Measurements from ENCODE around the gene TMC4. TPM values are rescaled to one million over a fixed set of nuclear protein-coding genes. Genes with fewer than 3 reads are reported as not detected.

The TMC4 gene
- total and polyA plus RNA-seq, 2 donors: 2.1 to 15.4 TPM

- Histone ChIP-seq H3K4me1 (ENCODE audit: control insufficient read depth in 2 of 2, insufficient read depth in 2 of 2, low read length in 2 of 2) (peaks cover 18 to 19% of the 10 kb centered on the region in 2 donors), H3K27ac (ENCODE audit: low read depth in 1 of 2, low read length in 1 of 2) (no peak overlapping the region), H3K27me3 (ENCODE audit: control insufficient read depth in 2 of 2, insufficient read depth in 1 of 2, low read length in 1 of 2) (peaks cover 0 to 4% of the 10 kb centered on the region in 2 donors), H3K9me3 (ENCODE audit: control insufficient read depth in 2 of 2, insufficient read depth in 1 of 2, low read length in 1 of 2) (peaks cover 2 to 4% of the 10 kb centered on the region in 2 donors), H3K4me3 (ENCODE audit: low read length in 2 of 2) (no peak overlapping the region), H3K36me3 (ENCODE audit: control insufficient read depth in 2 of 2, insufficient read depth in 2 of 2, low read length in 1 of 2) (peaks cover 20 to 23% of the 10 kb centered on the region in 2 donors)
- no peak for DNase-seq (ENCODE audit: low read depth in 6 of 9, low spot score in 9 of 9)
- 79% methylated on average over 2 of the region's 2 CpGs for WGBS
Observed at GRCh38 chr19:54133957-54134590, 38.9 kb downstream of the TMC4 start.

- Histone ChIP-seq H3K9me3 (ENCODE audit: control insufficient read depth in 2 of 2, insufficient read depth in 1 of 2, low read length in 1 of 2) (peaks cover 2 to 4% of the 10 kb centered on the region in 2 donors), H3K27ac (ENCODE audit: low read depth in 1 of 2, low read length in 1 of 2) (no peak overlapping the region), H3K4me3 (ENCODE audit: low read length in 2 of 2) (no peak overlapping the region), H3K27me3 (ENCODE audit: control insufficient read depth in 2 of 2, insufficient read depth in 1 of 2, low read length in 1 of 2) (peaks cover 0 to 4% of the 10 kb centered on the region in 2 donors), H3K4me1 (ENCODE audit: control insufficient read depth in 2 of 2, insufficient read depth in 2 of 2, low read length in 2 of 2) (peaks cover 12 to 13% of the 10 kb centered on the region in 2 donors), H3K36me3 (ENCODE audit: control insufficient read depth in 2 of 2, insufficient read depth in 2 of 2, low read length in 1 of 2) (peaks cover 26 to 27% of the 10 kb centered on the region in 2 donors)
- peak in 2 of 9 donors; percentile 55 to 60 for DNase-seq (ENCODE audit: low read depth in 6 of 9, low spot score in 9 of 9)
- 94% methylated on average over 10 of the region's 10 CpGs for WGBS
Observed at GRCh38 chr19:54133312-54133956, 39.5 kb downstream of the TMC4 start.

GRCh38 chr19:54129617-54129996 lies 43.4 kb downstream of the TMC4 start:
- Histone ChIP-seq H3K27ac (ENCODE audit: low read depth in 1 of 2, low read length in 1 of 2) (no peak overlapping the region), H3K36me3 (ENCODE audit: control insufficient read depth in 2 of 2, insufficient read depth in 2 of 2, low read length in 1 of 2) (peaks cover 44 to 56% of the 10 kb centered on the region in 2 donors), H3K4me3 (ENCODE audit: low read length in 2 of 2) (no peak overlapping the region), H3K4me1 (ENCODE audit: control insufficient read depth in 2 of 2, insufficient read depth in 2 of 2, low read length in 2 of 2) (no peaks in the 10 kb centered on the region), H3K27me3 (ENCODE audit: control insufficient read depth in 2 of 2, insufficient read depth in 1 of 2, low read length in 1 of 2) (no peaks in the 10 kb centered on the region), H3K9me3 (ENCODE audit: control insufficient read depth in 2 of 2, insufficient read depth in 1 of 2, low read length in 1 of 2) (peaks cover 2 to 4% of the 10 kb centered on the region in 2 donors)
- no peak for DNase-seq (ENCODE audit: low read depth in 6 of 9, low spot score in 9 of 9)
- WGBS: 97% methylated on average over 20 of the region's 20 CpGs

- no peaks in the 10 kb centered on the region for H3K4me1 ChIP-seq (ENCODE audit: control insufficient read depth in 2 of 2, insufficient read depth in 2 of 2, low read length in 2 of 2)
- H3K27ac ChIP-seq (ENCODE audit: low read depth in 1 of 2, low read length in 1 of 2): no peak overlapping the region
- peaks cover 2 to 4% of the 10 kb centered on the region in 2 donors for H3K9me3 ChIP-seq (ENCODE audit: control insufficient read depth in 2 of 2, insufficient read depth in 1 of 2, low read length in 1 of 2)
- 99% methylated on average over 41 of the region's 41 CpGs for WGBS
- no peak overlapping the region for H3K4me3 ChIP-seq (ENCODE audit: low read length in 2 of 2)
- H3K27me3 ChIP-seq (ENCODE audit: control insufficient read depth in 2 of 2, insufficient read depth in 1 of 2, low read length in 1 of 2): no peaks in the 10 kb centered on the region
- H3K36me3 ChIP-seq (ENCODE audit: control insufficient read depth in 2 of 2, insufficient read depth in 2 of 2, low read length in 1 of 2): peaks cover 49 to 62% of the 10 kb centered on the region in 2 donors
- no peak for DNase-seq (ENCODE audit: low read depth in 6 of 9, low spot score in 9 of 9)
Observed at GRCh38 chr19:54128796-54129616, 44.0 kb downstream of the TMC4 start.

GRCh38 chr19:54128441-54128725 lies 44.6 kb downstream of the TMC4 start:
- Histone ChIP-seq H3K27me3 (ENCODE audit: control insufficient read depth in 2 of 2, insufficient read depth in 1 of 2, low read length in 1 of 2) (no peaks in the 10 kb centered on the region), H3K4me3 (ENCODE audit: low read length in 2 of 2) (no peak overlapping the region), H3K4me1 (ENCODE audit: control insufficient read depth in 2 of 2, insufficient read depth in 2 of 2, low read length in 2 of 2) (no peaks in the 10 kb centered on the region), H3K27ac (ENCODE audit: low read depth in 1 of 2, low read length in 1 of 2) (no peak overlapping the region), H3K36me3 (ENCODE audit: control insufficient read depth in 2 of 2, insufficient read depth in 2 of 2, low read length in 1 of 2) (peaks cover 55 to 68% of the 10 kb centered on the region in 2 donors), H3K9me3 (ENCODE audit: control insufficient read depth in 2 of 2, insufficient read depth in 1 of 2, low read length in 1 of 2) (no peaks in the 10 kb centered on the region)
- 94% methylated on average over 20 of the region's 20 CpGs for WGBS
- DNase-seq (ENCODE audit: low read depth in 6 of 9, low spot score in 9 of 9): no peak

GRCh38 chr19:54127688-54128440 lies 45.1 kb downstream of the TMC4 start:
- no peaks in the 10 kb centered on the region for H3K4me1 ChIP-seq (ENCODE audit: control insufficient read depth in 2 of 2, insufficient read depth in 2 of 2, low read length in 2 of 2)
- no peak for DNase-seq (ENCODE audit: low read depth in 6 of 9, low spot score in 9 of 9)
- peaks cover 57 to 73% of the 10 kb centered on the region in 2 donors for H3K36me3 ChIP-seq (ENCODE audit: control insufficient read depth in 2 of 2, insufficient read depth in 2 of 2, low read length in 1 of 2)
- H3K4me3 ChIP-seq (ENCODE audit: low read length in 2 of 2): no peak overlapping the region
- H3K27ac ChIP-seq (ENCODE audit: low read depth in 1 of 2, low read length in 1 of 2): no peak overlapping the region
- H3K27me3 ChIP-seq (ENCODE audit: control insufficient read depth in 2 of 2, insufficient read depth in 1 of 2, low read length in 1 of 2): no peaks in the 10 kb centered on the region
- H3K9me3 ChIP-seq (ENCODE audit: control insufficient read depth in 2 of 2, insufficient read depth in 1 of 2, low read length in 1 of 2): no peaks in the 10 kb centered on the region
- 95% methylated on average over 44 of the region's 44 CpGs for WGBS

GRCh38 chr19:54125713-54126112 lies 47.2 kb downstream of the TMC4 start:
- WGBS: 96% methylated on average over 9 of the region's 9 CpGs
- H3K4me1 ChIP-seq (ENCODE audit: control insufficient read depth in 2 of 2, insufficient read depth in 2 of 2, low read length in 2 of 2): no peaks in the 10 kb centered on the region
- no peak for DNase-seq (ENCODE audit: low read depth in 6 of 9, low spot score in 9 of 9)
- H3K27ac ChIP-seq (ENCODE audit: low read depth in 1 of 2, low read length in 1 of 2): no peak overlapping the region
- H3K27me3 ChIP-seq (ENCODE audit: control insufficient read depth in 2 of 2, insufficient read depth in 1 of 2, low read length in 1 of 2): no peaks in the 10 kb centered on the region
- peaks cover 59 to 83% of the 10 kb centered on the region in 2 donors for H3K36me3 ChIP-seq (ENCODE audit: control insufficient read depth in 2 of 2, insufficient read depth in 2 of 2, low read length in 1 of 2)
- H3K4me3 ChIP-seq (ENCODE audit: low read length in 2 of 2): no peak overlapping the region
- H3K9me3 ChIP-seq (ENCODE audit: control insufficient read depth in 2 of 2, insufficient read depth in 1 of 2, low read length in 1 of 2): no peaks in the 10 kb centered on the region

GRCh38 chr19:54124393-54124792 lies 48.6 kb downstream of the TMC4 start:
- H3K4me1 ChIP-seq (ENCODE audit: control insufficient read depth in 2 of 2, insufficient read depth in 2 of 2, low read length in 2 of 2): no peaks in the 10 kb centered on the region
- H3K36me3 ChIP-seq (ENCODE audit: control insufficient read depth in 2 of 2, insufficient read depth in 2 of 2, low read length in 1 of 2): peaks cover 62 to 86% of the 10 kb centered on the region in 2 donors
- no peaks in the 10 kb centered on the region for H3K9me3 ChIP-seq (ENCODE audit: control insufficient read depth in 2 of 2, insufficient read depth in 1 of 2, low read length in 1 of 2)
- no peak for DNase-seq (ENCODE audit: low read depth in 6 of 9, low spot score in 9 of 9)
- H3K27me3 ChIP-seq (ENCODE audit: control insufficient read depth in 2 of 2, insufficient read depth in 1 of 2, low read length in 1 of 2): no peaks in the 10 kb centered on the region
- H3K27ac ChIP-seq (ENCODE audit: low read depth in 1 of 2, low read length in 1 of 2): no peak overlapping the region
- WGBS: 98% methylated on average over 19 of the region's 19 CpGs
- H3K4me3 ChIP-seq (ENCODE audit: low read length in 2 of 2): no peak overlapping the region

Data from thymus (tissue), 11 donors.